Ecto neural progenitor cell (in vitro differentiated cells): ENCODE measurements around the gene MIOS.
"Not testable (repeated sequence)": the region's sequence is repeated elsewhere in the genome, so short reads cannot be mapped to it uniquely, and the experiment has no call there.

Experiments
- DNase-seq: peaks from one replicate; pipeline ENCODE4 v3.0.0-alpha.2; 2018; ENCODE audit warnings: low spot score

The MIOS gene

DNA sequence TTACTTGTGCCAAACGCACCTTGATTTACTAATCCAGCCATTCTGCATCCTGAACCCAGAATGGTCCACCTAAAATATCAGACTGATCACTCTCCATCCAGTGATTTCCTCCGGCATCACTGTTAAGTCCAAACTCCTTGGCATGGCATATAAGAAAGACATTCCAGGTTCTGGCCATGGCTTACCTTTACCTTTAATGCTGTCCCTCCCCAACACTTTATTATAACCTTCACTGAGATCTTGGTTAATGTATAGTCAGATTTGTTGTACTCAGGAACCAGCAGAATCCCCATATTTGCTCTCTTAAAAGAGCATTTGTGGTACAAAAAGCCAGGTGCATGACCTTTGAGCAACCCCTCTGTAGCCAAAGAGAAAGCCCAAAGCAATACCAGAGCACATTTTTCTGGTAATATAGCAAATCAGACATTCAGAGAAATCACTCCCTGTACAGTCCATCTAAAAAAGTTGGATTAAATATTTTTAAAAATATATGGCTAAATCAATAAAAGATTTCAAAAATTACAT, 84.1 kb downstream of the MIOS start:
- DNase-seq: no peak

DNA sequence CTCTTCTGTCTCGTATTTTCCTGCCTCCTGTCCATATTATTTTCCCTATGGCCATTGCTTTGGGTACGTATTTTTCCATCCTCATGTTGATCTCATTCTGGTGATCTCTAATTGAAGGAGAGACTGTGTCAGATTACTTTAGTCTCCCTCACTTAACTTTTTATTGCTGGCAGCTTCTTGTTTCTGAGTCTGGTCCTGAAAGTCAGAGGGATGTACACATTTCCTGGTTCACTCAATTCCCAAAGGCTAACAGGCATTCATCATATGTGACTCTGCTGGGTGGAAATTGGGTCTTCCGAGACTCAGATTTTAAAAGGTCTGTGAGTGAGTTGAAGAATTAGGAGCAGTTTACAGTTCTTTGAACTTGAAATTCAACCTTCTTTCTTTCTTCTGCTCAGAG, 84.8 kb downstream of the MIOS start:
- no peak for DNase-seq

DNA sequence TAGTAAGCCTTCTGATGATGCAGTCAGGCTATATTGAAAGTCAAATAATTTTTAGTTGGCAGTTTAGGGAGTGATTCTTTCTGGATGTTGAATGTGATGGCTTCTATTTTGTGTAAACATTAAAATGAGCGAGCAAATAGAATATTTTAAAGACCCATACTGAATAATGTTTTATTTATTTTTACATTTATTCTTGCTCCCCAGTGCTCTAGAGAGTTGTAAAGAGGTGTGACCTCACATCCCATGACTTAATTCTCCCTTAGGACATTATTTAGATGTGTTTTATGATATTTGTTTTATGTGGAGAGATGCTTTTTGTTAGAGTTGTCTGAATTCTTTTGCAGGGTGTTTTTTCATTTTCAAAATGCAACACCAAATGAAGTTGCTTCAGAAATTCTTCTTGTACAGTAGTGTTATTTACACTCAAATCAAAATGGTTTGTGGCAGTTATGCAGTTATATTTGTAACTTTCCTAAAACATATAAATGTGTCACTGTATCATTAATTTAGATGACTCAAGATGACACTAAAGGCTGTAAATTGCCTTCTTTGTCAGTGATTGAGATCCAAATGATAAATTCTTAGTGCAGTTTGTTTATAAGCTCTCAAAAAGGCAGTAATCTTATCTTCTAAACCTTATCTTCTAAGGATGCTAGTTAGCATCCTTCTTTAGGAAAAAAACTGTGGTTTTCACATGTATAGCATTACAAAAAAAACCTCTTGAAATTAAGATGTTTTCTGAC, 86.3 kb downstream of the MIOS start:
- no peak for DNase-seq

DNA sequence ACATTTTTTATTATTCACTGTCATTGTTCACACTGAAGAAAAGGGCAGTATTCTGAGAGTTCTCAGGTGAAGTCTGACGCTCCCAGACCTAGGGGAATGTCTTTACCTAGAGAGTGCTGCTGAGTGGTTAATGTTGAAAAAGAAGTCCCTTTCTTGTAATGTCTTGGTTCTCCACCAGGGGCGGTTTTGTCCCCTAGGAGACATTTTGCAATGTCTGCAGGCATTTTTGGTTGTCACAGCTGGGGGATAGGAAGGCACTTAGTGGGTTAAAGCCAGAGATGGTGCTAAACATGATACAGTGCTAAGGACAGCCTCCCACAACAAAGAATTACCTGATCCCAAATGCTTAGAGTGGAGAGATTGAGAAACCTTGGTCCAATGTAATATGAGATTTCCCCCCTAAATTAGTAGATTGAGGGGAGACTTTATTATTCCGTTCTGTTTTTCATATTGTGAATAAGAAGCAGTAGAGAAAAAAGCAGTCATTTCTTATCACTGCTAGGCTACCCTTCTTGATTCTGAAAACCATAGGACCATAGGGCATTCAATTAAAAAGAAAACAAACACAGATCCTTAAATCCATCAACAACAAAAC, 87.0 kb downstream of the MIOS start:
- peak; percentile 68 for DNase-seq

DNA sequence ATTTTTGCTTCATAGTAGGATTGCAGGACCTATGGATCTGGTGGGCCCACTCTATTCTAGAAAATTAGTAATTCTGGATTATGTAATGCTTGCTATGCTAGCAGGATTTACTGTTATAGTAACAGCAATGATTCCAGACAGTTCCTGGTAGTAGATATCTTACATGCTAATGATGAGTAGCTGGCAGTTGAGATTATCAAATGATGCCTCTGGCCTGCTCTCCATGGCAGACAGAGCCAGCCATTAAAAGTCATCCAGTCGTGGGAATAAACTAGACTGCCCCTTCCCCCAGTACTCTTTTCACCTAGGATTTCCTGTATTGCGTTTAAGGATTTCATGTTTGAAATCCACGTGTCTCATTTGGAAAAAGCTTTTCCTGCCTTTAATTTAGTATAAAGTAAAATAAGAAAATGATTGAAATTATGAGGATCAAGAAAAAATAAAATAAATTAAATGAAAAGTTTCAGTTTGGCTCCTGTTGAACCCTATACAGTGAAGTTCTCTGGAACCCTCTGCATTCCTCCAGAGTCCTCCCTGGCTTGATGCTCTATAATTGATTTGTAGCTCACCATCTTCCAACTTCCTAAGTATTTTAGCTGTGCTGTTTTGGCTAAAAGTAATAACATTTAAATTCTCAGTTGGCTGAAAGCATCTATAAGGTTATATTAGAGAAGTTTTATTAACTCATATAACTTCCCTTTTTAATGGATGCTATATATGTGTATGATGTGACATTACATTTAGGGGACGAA, 88.5 kb downstream of the MIOS start:
- DNase-seq: no peak

DNA sequence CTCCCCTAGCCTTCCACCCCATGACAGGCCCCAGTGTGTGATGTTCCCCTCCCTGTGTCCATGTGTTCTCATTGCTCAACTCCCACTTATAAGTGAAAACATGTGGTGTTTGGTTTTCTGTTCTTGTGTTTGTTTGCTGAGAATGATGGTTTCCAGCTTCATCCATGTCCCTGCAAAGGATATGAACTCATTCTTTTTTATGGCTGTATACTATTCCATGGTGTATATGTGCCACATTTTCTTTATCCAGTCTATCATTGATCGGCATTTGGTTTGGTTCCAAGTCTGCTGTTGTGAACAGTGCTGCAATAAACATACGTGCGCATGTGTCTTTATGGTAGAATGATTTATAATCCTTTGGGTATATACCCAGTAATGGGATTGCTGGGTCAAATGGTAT, 89.8 kb downstream of the MIOS start:
- not testable (repeated sequence) for DNase-seq
